GM12878 (cell line): ENCODE data around the gene COL4A1. TPM values are rescaled to one million over a fixed set of nuclear protein-coding genes. Genes with fewer than 3 reads are reported as not detected.
A peak's percentile ranks its signal among the peaks of the same experiment; 100 is the strongest.

Experiments used
- ATAC-seq: fragments of 200-7000 bp; cut with Tn5 transposase; 3 replicates; pipeline ENCODE4 v1.9.1; 2020; ENCODE audit warnings: mild to moderate bottlenecking, moderate library complexity
- BruUV-seq: library from RNA; stranded (reverse); fragments of 400-500 nt; replicated peaks from 2 replicates; lab custom pipeline; 2021; lab: Mats Ljungman, UMichigan
- CTCF ChIA-PET: fragments of 300-600 bp; sonication (Branson Sonifier 250); formaldehyde crosslinking; extraction: SDS; loops from one replicate; lab custom pipeline; 2021; ENCODE audit warnings: inconsistent platforms; lab: Yijun Ruan, JAX
- POLR2A ChIA-PET: fragments of 350-600 bp; formaldehyde crosslinking; extraction: SDS; loops from one replicate; lab custom pipeline; 2021; ENCODE audit warnings: inconsistent platforms; lab: Charles Lee
- RAD21 ChIA-PET: fragments of 300-600 bp; sonication (Branson Sonifier 250); formaldehyde crosslinking; loops from one replicate; lab custom pipeline; 2023; ENCODE audit warnings: antibody characterized with exemption; ENCODE audit not compliant: unreplicated experiment; lab: Charles Lee
- SMC1A ChIA-PET: fragments of 300-600 bp; sonication (Branson Sonifier 250); formaldehyde crosslinking; loops from one replicate; lab custom pipeline; 2023; ENCODE audit not compliant: unreplicated experiment, uncharacterized antibody; lab: Charles Lee
- DNase-seq: peaks from one replicate; pipeline ENCODE4 v3.0.0-alpha.2; 2011; ENCODE audit warnings: low read depth, low spot score
- FAIRE-seq: peaks from 3 replicates; lab custom pipeline; 2011; peaks lifted over from hg19 to GRCh38; lab: Jason Lieb, UNC
- H2AFZ ChIP-seq: 2 replicates; pipeline ENCODE4 v1.6.0; 2011; ENCODE audit warnings: low read depth, low read length, control low read depth; ENCODE audit not compliant: control insufficient read depth
- H3K27ac ChIP-seq: 2 replicates; pipeline ENCODE4 v1.5.1; 2011; ENCODE audit warnings: control low read depth; ENCODE audit not compliant: control insufficient read depth, insufficient read depth
- H3K27me3 ChIP-seq, 2 experiments: replicated peaks in 1 of 2; 2 replicates each; pipeline versions ENCODE4 v1.6.0 to v1.6.1; 2011; ENCODE audit warnings: low read length in 1 of 2; ENCODE audit not compliant: control insufficient read depth in 2 of 2, insufficient read depth in 2 of 2
- H3K36me3 ChIP-seq, 2 experiments: 2 replicates each; pipeline ENCODE4 v1.5.1; 2011; ENCODE audit warnings: low read length in 1 of 2; ENCODE audit not compliant: control insufficient read depth in 2 of 2, insufficient read depth in 2 of 2
- H3K4me1 ChIP-seq: 2 replicates; pipeline ENCODE4 v1.6.1; 2011; ENCODE audit warnings: mild to moderate bottlenecking, low read length, moderate library complexity, mixed read lengths; ENCODE audit not compliant: control insufficient read depth, insufficient read depth
- H3K4me2 ChIP-seq: 2 replicates; pipeline ENCODE4 v1.6.0; 2011; ENCODE audit warnings: control low read depth; ENCODE audit not compliant: control insufficient read depth, insufficient read depth
- H3K4me3 ChIP-seq: fragments of 200-600 bp; sonication (generic); 2 replicates; pipeline ENCODE4 v1.5.1; 2016
- H3K79me2 ChIP-seq: 2 replicates; pipeline ENCODE4 v1.6.0; 2011; ENCODE audit warnings: low read length; ENCODE audit not compliant: control insufficient read depth, insufficient read depth
- H3K9ac ChIP-seq: 2 replicates; pipeline ENCODE4 v1.8.0; 2011; ENCODE audit warnings: low read length, control low read depth, mixed read lengths; ENCODE audit not compliant: control insufficient read depth, insufficient read depth
- H3K9me3 ChIP-seq: replicated peaks from 3 replicates; pipeline ENCODE4 v1.5.1; 2011; ENCODE audit warnings: mild to moderate bottlenecking, low read length; ENCODE audit not compliant: control insufficient read depth, insufficient read depth
- H4K20me1 ChIP-seq: 2 replicates; pipeline ENCODE4 v1.6.0; 2011; ENCODE audit not compliant: control insufficient read depth, insufficient read depth
- MAX ChIP-seq: IDR thresholded peaks from 2 replicates; pipeline ENCODE4 v1.6.1; 2012; ENCODE audit warnings: low read depth, low read length, improper control_type of control experiment
- WGBS: methylation state at CpG from one replicate; pipeline ENCODE4 v1.1.6; 2016; ENCODE audit warnings: low lambda C conversion rate; ENCODE audit not compliant: insufficient replicate concordance, insufficient coverage; ENCODE audit errors: missing lambda C conversion rate; 5-methylcytosine and 5-hydroxymethylcytosine counted together
- in situ Hi-C: fragments of 300-500 bp; cut with MboI; formaldehyde crosslinking; loops from 9 replicates; pipeline ENCODE4 v1.14.3; 2018; ENCODE audit warnings: mixed read lengths
- intact Hi-C: fragments of 100-400 bp; cut with micrococcal nuclease; formaldehyde crosslinking; loops from one replicate; pipeline ENCODE4 v1.14.2; 2022; ENCODE audit not compliant: unreplicated experiment
- polyA plus RNA-seq, 11 experiments: library from polyadenylated mRNA; depleted of rRNA in 4 of 11; unstranded in 6 of 11; stranded (reverse) in 5 of 11; fragments of >200 nt; fragmentation: Nextera tagmentation in 4 of 11; fragmentation: Illumina TruSeq in 1 of 11; extraction: Ambion mirVana in 4 of 11; extraction: Trizol in 1 of 11; gene quantifications; 1 replicate in 1 of 11; 2 replicates in 10 of 11; pipeline versions ENCODE4 v1.2.1 to v1.2.3, GENCODE V29; 2011 to 2016; ENCODE audit warnings: inconsistent platforms in 2 of 11, missing spikeins in 2 of 11, low read depth in 1 of 11
- total RNA-seq, 4 experiments: library from RNA; depleted of rRNA in 3 of 4; stranded (reverse); fragments of >200 nt in 3 of 4; fragmentation: Illumina TruSeq in 1 of 4; extraction: Trizol in 1 of 4; gene quantifications; 2 replicates each; pipeline versions ENCODE4 v1.2.1 to v1.2.3, GENCODE V29; 2013 to 2021
- TF ChIP-seq, protein P1 (sequence below): fragments of 450-650 bp; IDR thresholded peaks from 2 replicates; pipeline ENCODE4 v1.6.1; 2016; ENCODE audit warnings: mild to moderate bottlenecking

The COL4A1 gene
- total and polyA plus RNA-seq, 10 of the 15 experiments (the other 5 are each of a cell fraction or from before 2014, with no cell fraction given): 0.07 to 0.31 (median 0.13) TPM; not detected in 6

- ATAC-seq: peak; percentile 8
- H3K9me3 ChIP-seq: no peaks in the 10 kb centered on the region; the same call in 2 of the 3 replicates
- POLR2A ChIA-PET: no interaction called here
- H2AFZ ChIP-seq: no peak overlapping the region
- H3K27me3 ChIP-seq: no peaks in the 10 kb centered on the region
- WGBS: 40% methylated on average over 16 of the region's 16 CpGs
- in situ Hi-C loops: no loop called here
- H4K20me1 ChIP-seq: 0 out of 2 replicates have a peak, but pooled peaks cover 2% of the 10 kb centered on the region
- no TSS peak for BruUV-seq
- H3K4me2 ChIP-seq: no peak overlapping the region
- TF ChIP-seq MAX: no peak
- TF ChIP-seq, protein P1, sequence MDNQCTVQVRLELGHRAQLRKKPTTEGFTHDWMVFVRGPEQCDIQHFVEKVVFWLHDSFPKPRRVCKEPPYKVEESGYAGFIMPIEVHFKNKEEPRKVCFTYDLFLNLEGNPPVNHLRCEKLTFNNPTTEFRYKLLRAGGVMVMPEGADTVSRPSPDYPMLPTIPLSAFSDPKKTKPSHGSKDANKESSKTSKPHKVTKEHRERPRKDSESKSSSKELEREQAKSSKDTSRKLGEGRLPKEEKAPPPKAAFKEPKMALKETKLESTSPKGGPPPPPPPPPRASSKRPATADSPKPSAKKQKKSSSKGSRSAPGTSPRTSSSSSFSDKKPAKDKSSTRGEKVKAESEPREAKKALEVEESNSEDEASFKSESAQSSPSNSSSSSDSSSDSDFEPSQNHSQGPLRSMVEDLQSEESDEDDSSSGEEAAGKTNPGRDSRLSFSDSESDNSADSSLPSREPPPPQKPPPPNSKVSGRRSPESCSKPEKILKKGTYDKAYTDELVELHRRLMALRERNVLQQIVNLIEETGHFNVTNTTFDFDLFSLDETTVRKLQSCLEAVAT: 0 out of 2 replicates have a peak, but pooled peaks have one; percentile 43
- TF ChIP-seq, all 136 proteins: peak for 1
- no peaks in the 10 kb centered on the region for H3K79me2 ChIP-seq
- peaks cover 8% of the 10 kb centered on the region; the same call in 1 of the 2 replicates for H3K4me1 ChIP-seq
- intact Hi-C loops: loop anchor here (10.0 kb wide), 1 partner anchor 432 kb away; the partner anchor contains the start of gene RAB20
- DNase-seq (no peak), FAIRE-seq (no peak)
- SMC1A ChIA-PET: interaction anchor here (0.7 to 2.9 kb wide), 3 partner anchors 10 to 16 kb away, joined by 3 to 21 read pairs (median 3); no protein-coding TSS in a partner anchor
- no peak overlapping the region for H3K27ac ChIP-seq
- H3K9ac ChIP-seq: no peak overlapping the region
- CTCF ChIA-PET: interaction anchor here (1.4 to 2.0 kb wide), 5 partner anchors 9 to 986 kb away, joined by 3 to 13 read pairs (median 4); no protein-coding TSS in a partner anchor
- H3K4me3 ChIP-seq: no peak overlapping the region
- RAD21 ChIA-PET: interaction anchor here (0.9 kb wide), 3 partner anchors 9 to 11 kb away, joined by 4 to 5 read pairs (median 5); no protein-coding TSS in a partner anchor
- H3K36me3 ChIP-seq: no peaks in the 10 kb centered on the region
Observed at GRCh38 chr13:110132225-110132982, 174.6 kb downstream of the COL4A1 start.
